ENCODE results near the gene GRIK1. TPM values are rescaled to one million over a fixed set of nuclear protein-coding genes. Genes with fewer than 3 reads are reported as not detected.

GRIK1 gene
- polyA plus RNA-seq, 1 donor from 2014 or later: 8.7 TPM

- H4K20me1 ChIP-seq (ENCODE audit: insufficient read depth): no peaks in the 10 kb centered on the region
- no peaks in the 10 kb centered on the region for H3K79me2 ChIP-seq (replicated peaks; ENCODE audit: insufficient read depth, low read length)
- no peaks in the 10 kb centered on the region for H3F3A ChIP-seq (ENCODE audit: insufficient read depth, low read length, poor library complexity, severe bottlenecking)
- no peak overlapping the region for H2AFZ ChIP-seq (ENCODE audit: low read depth, low read length)
- H3K4me3 ChIP-seq (ENCODE audit: low read length): no peak overlapping the region
- TF ChIP-seq CTCF (IDR thresholded peaks at IDR 0.05; ENCODE audit: poor library complexity, severe bottlenecking): no peak
- TF ChIP-seq EZH2 (IDR thresholded peaks at IDR 0.05; ENCODE audit: borderline replicate concordance, insufficient read depth, low read length, poor library complexity, severe bottlenecking): no peak
- no peak for TF ChIP-seq SMC3 (conservative IDR thresholded peaks at IDR 0.05; ENCODE audit: poor library complexity)
- TF ChIP-seq POLR2AphosphoS5 (IDR thresholded peaks at IDR 0.05): no peak
- no peak overlapping the region for H3K27ac ChIP-seq (ENCODE audit: low read length)
- H3K9ac ChIP-seq (ENCODE audit: low read length): no peak overlapping the region
- no peaks in the 10 kb centered on the region for H3K9me2 ChIP-seq (ENCODE audit: insufficient read depth, low read length)
- no peak overlapping the region for H3K4me2 ChIP-seq (ENCODE audit: low read length)
- H3K27me3 ChIP-seq (ENCODE audit: insufficient read depth, low read depth, low read length): no peaks in the 10 kb centered on the region
- no peaks in the 10 kb centered on the region for H3K9me3 ChIP-seq (ENCODE audit: low read length)
- no peaks in the 10 kb centered on the region for H3K36me3 ChIP-seq (ENCODE audit: insufficient read depth, low read length)
Measured at GRCh38 chr21:29920938-29921337, 18.9 kb downstream of the GRIK1 start.

GRCh38 chr21:29914326-29914725, 25.5 kb downstream of the GRIK1 start:
- Histone ChIP-seq H3K27me3 (ENCODE audit: insufficient read depth, low read depth, low read length) (no peaks in the 10 kb centered on the region), H3K9ac (ENCODE audit: low read length) (no peak overlapping the region), H3K27ac (ENCODE audit: low read length) (no peak overlapping the region), H3K36me3 (ENCODE audit: insufficient read depth, low read length) (no peaks in the 10 kb centered on the region), H4K20me1 (ENCODE audit: insufficient read depth) (no peaks in the 10 kb centered on the region), H3K79me2 (replicated peaks; ENCODE audit: insufficient read depth, low read length) (no peaks in the 10 kb centered on the region), H3F3A (ENCODE audit: insufficient read depth, low read length, poor library complexity, severe bottlenecking) (no peaks in the 10 kb centered on the region), H2AFZ (ENCODE audit: low read depth, low read length) (no peak overlapping the region), H3K9me2 (ENCODE audit: insufficient read depth, low read length) (no peaks in the 10 kb centered on the region), H3K9me3 (ENCODE audit: low read length) (no peaks in the 10 kb centered on the region), H3K4me2 (ENCODE audit: low read length) (no peak overlapping the region), H3K4me3 (ENCODE audit: low read length) (no peak overlapping the region)
- no peak for TF ChIP-seq CTCF (IDR thresholded peaks at IDR 0.05; ENCODE audit: poor library complexity, severe bottlenecking)
- no peak for TF ChIP-seq EZH2 (IDR thresholded peaks at IDR 0.05; ENCODE audit: borderline replicate concordance, insufficient read depth, low read length, poor library complexity, severe bottlenecking)
- no peak for TF ChIP-seq RAD21 (conservative IDR thresholded peaks at IDR 0.05)
- no peak for TF ChIP-seq POLR2AphosphoS5 (IDR thresholded peaks at IDR 0.05)
- no peak for TF ChIP-seq SMC3 (conservative IDR thresholded peaks at IDR 0.05; ENCODE audit: poor library complexity)
- no peak for TF ChIP-seq MXI1 (conservative IDR thresholded peaks at IDR 0.05; ENCODE audit: poor library complexity, severe bottlenecking)
- no peak for TF ChIP-seq TAF1 (IDR thresholded peaks at IDR 0.05; ENCODE audit: low read depth)
- no peak for TF ChIP-seq REST (IDR thresholded peaks at IDR 0.05; ENCODE audit: borderline replicate concordance)
